Effector memory CD8-positive, alpha-beta T cell (primary cell): ENCODE data around the gene ZRSR2.
A peak's percentile ranks its signal among the peaks of the same experiment; 100 is the strongest.
"Not testable (repeated sequence)": the region's sequence is repeated elsewhere in the genome, so short reads cannot be mapped to it uniquely, and the experiment has no call there.

ENCODE experiments used
- ATAC-seq: fragments of 150-1000 bp; cut with Tn5 transposase; replicated peaks from 2 replicates; pipeline ENCODE4 v1.10.0; 2021; ENCODE audit warnings: mild to moderate bottlenecking, moderate library complexity
- DNase-seq, 3 experiments: peaks; one replicate each; pipeline ENCODE4 v3.0.0; 2021
- H3K27ac Mint-ChIP-seq, 2 donors: one replicate each; pipeline ENCODE4 v1.8.0; 2022; ENCODE audit warnings: mild to moderate bottlenecking in 2 of 2, mixed read lengths in 2 of 2, moderate library complexity in 2 of 2
- H3K27me3 Mint-ChIP-seq, 2 donors: one replicate each; pipeline ENCODE4 v1.8.0; 2022; ENCODE audit warnings: mixed read lengths in 2 of 2
- H3K36me3 Mint-ChIP-seq: one replicate; pipeline ENCODE4 v1.8.0; 2022; ENCODE audit warnings: mild to moderate bottlenecking, moderate library complexity, mixed read lengths; ENCODE audit not compliant: insufficient read depth
- H3K4me1 Mint-ChIP-seq, 2 donors: one replicate each; pipeline ENCODE4 v1.8.0; 2022; ENCODE audit warnings: low read depth in 2 of 2, mixed read lengths in 2 of 2
- H3K4me3 Mint-ChIP-seq, 2 donors: one replicate each; pipeline ENCODE4 v1.8.0; 2022; ENCODE audit warnings: mild to moderate bottlenecking in 2 of 2, mixed read lengths in 2 of 2, moderate library complexity in 2 of 2
- H3K9me3 Mint-ChIP-seq, 2 donors: one replicate each; pipeline ENCODE4 v1.8.0; 2022; ENCODE audit warnings: mixed read lengths in 2 of 2
- total RNA-seq, 9 experiments: gene quantifications; one replicate each; lab custom pipeline; 2026; lab: John Stamatoyannopoulos, UW

ZRSR2 gene, protein sequence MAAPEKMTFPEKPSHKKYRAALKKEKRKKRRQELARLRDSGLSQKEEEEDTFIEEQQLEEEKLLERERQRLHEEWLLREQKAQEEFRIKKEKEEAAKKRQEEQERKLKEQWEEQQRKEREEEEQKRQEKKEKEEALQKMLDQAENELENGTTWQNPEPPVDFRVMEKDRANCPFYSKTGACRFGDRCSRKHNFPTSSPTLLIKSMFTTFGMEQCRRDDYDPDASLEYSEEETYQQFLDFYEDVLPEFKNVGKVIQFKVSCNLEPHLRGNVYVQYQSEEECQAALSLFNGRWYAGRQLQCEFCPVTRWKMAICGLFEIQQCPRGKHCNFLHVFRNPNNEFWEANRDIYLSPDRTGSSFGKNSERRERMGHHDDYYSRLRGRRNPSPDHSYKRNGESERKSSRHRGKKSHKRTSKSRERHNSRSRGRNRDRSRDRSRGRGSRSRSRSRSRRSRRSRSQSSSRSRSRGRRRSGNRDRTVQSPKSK
- total RNA-seq, result 15.5 to 52.4 (median 28.5) reads per million in 9 experiments

DNA sequence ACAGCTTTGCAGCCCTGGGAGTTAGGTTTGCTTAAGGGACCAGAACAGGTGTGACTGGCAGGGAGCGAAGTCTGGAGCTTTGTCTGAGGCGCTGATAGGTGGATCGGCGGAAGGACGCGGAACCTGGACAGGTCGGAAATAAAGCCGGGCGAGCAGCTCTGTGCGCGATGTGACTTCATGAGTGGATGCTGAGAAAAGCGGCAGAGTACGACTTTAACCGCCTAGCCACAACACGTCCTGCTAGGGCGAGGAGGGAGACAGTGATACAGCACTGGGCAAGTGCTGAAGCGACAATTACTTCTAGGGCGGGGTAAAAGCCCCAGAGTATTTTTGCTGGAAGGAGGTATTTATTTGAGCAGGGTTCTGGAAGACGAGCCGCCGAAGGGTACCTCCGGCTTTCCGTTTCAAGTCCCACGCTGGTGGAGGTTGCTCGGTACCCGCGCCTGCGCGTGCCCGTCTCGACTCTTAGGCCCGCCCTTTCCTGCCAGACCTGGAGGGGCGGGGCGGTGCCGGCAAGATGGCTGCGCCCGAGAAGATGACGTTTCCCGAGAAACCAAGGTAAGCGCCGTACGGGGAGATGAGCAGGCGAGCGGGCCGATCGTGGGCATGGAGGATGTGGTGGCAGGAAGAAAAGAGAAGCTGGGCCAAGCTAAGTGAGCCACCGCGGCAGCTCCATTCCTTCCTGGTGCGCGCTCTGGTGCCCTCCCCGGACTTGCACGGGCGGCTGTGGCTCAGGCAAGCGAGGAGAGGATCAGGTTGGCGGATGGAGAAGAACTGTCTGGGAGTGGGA, at the start of gene ZRSR2:
Gene ZRSR2 (plus strand): TSS at position 506 of the 790 bp plus-strand sequence. CDS start 12 bp downstream, at position 518.
- Mint-ChIP-seq H3K36me3 (peaks cover 10% of the 10 kb centered on the region), H3K27me3 (no peaks in the 10 kb centered on the region), H3K4me3 (no peak within 1 kb of the TSS), H3K9me3 (no peaks in the 10 kb centered on the region), H3K4me1 (peaks cover 4 to 12% of the 10 kb centered on the region in 2 donors), H3K27ac (no peak within 1 kb of the TSS)
- ATAC-seq (peak; percentile 85), DNase-seq (peak; percentile 79 to 81 (median 81))

DNA sequence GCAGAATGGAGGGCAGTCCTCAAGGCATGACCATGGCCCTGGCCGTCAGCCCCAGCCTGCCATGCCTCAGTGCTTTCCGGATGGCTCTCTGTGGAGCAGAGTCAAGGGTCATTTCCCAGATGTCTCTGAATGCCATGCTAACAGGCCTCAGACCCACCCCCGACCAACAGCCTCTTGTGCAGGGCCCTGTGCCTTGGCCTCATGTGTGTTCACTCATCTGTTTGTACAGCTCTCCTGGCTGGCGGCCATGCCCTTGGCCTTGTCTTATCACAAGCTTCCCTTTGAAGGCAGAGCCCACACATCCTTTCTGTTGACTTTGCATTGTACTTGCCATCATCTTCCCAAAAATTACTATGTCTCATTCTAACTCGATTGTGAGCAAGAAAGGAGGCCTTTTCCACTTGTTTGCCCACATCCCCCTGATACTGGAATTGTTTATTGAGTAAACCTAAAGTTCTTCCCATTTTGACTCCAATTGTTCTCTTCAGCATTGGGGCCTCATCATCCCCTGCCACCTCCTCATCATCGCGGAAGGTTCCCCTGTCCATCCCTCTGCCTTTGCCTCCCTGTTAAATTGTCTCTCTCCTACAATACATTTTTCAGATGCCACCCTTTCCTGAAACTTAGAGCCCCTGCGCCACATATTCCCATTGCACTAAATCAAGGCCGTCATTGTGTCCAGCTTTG, 46.0 kb upstream of the ZRSR2 start:
- Mint-ChIP-seq H3K4me1 (peaks cover 51 to 64% of the 10 kb centered on the region in 2 donors), H3K27ac (peak overlapping the region; percentile 56 to 79), H3K9me3 (no peaks in the 10 kb centered on the region), H3K27me3 (no peaks in the 10 kb centered on the region), H3K4me3 (peak overlapping the region in 1 of 2 donors; percentile 58), H3K36me3 (peaks cover 45% of the 10 kb centered on the region)
- ATAC-seq, result no peak
- no peak for DNase-seq

DNA sequence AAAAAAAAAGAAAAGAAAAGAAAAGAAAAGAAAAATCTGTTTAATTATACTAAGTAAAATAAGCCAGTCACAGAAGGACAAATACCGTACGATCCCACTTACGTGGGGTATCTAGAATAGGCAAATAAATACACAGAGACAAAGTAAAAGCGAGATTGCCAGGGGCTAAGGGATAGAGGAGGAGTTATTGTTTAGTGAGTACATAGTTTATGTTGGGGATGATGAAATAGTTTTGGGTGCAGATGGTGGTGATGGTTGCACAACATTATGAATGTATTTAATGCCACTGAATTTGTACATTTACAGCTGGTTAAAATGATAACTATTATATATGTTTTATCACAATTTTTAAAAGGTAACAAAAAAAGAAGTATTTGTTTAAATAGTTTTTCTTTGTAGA, 45.1 kb upstream of the ZRSR2 start:
- ATAC-seq (no peak), DNase-seq (no peak)
- Mint-ChIP-seq H3K4me1 (peaks cover 53 to 65% of the 10 kb centered on the region in 2 donors), H3K27me3 (no peaks in the 10 kb centered on the region), H3K4me3 (no peak overlapping the region), H3K9me3 (no peaks in the 10 kb centered on the region), H3K36me3 (peaks cover 47% of the 10 kb centered on the region), H3K27ac (peak overlapping the region in 1 of 2 donors; percentile 56)

DNA sequence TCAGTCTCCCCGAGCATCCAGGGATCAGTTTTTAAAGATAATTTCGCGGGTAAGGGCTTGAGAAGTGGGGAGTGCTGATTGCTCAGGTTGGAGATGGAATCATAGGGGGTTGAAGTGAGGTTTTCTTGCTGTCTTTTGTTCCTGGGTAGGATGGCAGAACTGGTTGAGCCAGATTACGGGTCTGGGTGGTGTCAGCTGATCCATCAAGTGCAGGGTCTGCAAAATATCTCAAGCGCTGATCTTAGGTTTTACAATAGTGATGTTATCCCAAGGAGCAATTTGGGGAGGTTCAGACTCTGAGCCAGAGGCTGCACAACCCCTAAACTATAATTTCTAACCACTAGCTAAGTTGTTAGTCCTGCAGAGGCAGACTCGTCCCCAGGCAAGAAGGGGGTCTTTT, 43.6 kb upstream of the ZRSR2 start:
- H3K27me3 Mint-ChIP-seq, H3K4me3 Mint-ChIP-seq, H3K9me3 Mint-ChIP-seq, ATAC-seq, DNase-seq: not testable (repeated sequence)
- H3K36me3 Mint-ChIP-seq, result peaks cover 51% of the 10 kb centered on the region
- H3K27ac Mint-ChIP-seq, result peak overlapping the region; percentile 82 to 87
- peaks cover 58 to 67% of the 10 kb centered on the region in 2 donors for H3K4me1 Mint-ChIP-seq

DNA sequence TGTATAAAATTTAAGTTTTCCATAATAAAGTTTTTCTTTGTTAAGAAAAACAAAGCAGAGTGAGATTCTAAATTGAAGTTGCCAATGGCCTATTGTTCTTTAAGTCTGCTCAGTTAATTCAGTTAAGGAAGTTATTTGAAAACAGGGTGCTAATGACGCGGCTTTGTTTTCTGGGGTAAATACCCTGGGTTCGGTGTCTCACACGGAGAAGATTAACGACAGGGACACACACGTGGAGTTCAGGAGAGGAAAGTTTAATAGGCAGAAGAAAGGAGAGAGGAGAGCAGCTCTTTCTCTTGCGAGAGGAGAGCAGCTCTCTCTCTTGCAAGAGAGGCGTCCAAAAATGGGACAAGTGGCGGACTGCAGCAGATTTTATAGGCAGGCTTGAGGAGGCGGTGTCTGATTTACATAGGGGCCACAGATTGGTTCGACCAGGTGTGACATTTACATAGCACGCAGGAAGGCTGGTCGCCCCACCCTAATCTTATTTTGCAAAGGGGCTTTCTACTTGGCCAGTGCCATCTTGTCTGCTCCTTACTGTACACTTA, 42.6 kb upstream of the ZRSR2 start:
- no peaks in the 10 kb centered on the region for H3K27me3 Mint-ChIP-seq

DNA sequence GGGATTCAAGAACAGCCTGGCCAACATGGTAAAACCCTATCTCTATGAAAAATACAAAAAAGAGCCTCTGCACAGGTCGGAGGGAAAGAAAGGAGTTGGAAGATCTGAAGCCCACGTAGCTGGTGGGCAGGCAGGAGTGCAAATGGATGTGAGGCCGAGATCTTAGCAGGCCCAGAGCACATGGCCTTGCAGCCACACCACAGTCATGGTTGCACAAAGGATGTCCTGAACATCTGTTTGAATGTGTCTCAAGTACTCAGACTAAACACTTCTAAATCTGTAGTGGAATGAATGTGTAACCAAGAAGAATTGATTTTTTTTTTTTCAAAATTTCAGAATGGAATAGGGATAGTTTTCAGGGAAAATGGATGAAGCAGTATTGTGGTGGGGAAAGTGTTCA, 41.4 kb upstream of the ZRSR2 start:
- H3K9me3 Mint-ChIP-seq, result no peaks in the 10 kb centered on the region
- peak overlapping the region; percentile 96 to 98 for H3K27ac Mint-ChIP-seq
- ATAC-seq (no peak), DNase-seq (no peak)
- peaks cover 32% of the 10 kb centered on the region for H3K36me3 Mint-ChIP-seq
- H3K4me1 Mint-ChIP-seq, result peaks cover 46 to 58% of the 10 kb centered on the region in 2 donors
- H3K27me3 Mint-ChIP-seq, result no peaks in the 10 kb centered on the region
- peak overlapping the region; percentile 74 to 77 for H3K4me3 Mint-ChIP-seq

More for the DNA sequence above, 42.6 kb upstream of the ZRSR2 start:
- ATAC-seq (no peak), DNase-seq (no peak)
- Mint-ChIP-seq H3K36me3 (peaks cover 41% of the 10 kb centered on the region), H3K4me1 (peaks cover 54 to 60% of the 10 kb centered on the region in 2 donors), H3K4me3 (peak overlapping the region in 1 of 2 donors; percentile 43), H3K27ac (peak overlapping the region in 1 of 2 donors; percentile 87), H3K9me3 (no peaks in the 10 kb centered on the region)

DNA sequence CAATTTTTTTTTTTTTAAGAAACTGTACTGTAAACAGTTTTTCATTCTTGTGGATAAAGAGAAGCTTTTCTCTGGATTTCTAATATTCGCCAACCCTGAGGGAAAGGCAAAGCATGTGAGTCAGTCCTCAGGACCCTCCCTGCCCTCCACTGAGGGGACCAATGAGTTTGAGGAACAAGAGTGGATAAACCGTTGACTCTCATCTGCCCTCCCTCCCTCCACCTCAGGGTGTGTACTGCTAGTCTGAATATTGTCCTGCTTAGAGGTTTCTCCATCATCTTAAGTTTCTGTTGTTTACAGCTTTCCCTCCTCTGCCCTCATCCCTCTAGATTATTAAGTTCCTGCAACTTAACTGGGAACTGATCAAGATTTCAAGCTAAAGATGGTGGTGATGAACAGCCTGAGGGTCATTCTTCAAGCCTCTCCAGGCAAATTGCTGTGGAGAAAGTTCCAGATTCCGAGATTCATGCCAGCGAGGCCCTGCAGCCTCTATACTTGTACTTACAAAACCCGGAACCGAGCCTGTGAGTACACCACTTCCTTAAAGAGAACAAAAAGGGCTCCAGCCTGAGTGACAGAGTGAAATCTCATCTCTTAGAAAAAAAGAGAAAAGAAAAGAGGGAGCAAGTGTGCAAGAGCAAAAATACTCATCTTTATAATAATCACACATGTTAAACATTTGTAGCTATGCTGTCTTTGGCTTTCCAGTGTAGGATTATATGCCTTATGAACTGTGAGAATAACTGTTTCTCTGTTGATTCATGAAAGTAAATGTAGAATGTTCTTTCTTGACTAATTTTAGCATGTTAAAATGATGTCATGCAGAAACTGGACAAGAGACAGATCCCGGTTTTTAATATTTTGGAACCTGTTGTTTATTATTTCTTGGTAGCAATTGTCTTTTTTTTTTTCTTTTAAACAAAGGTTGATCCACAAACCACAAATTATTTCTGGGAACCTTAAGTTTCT, 40.4 kb upstream of the ZRSR2 start:
- Mint-ChIP-seq H3K27me3 (no peaks in the 10 kb centered on the region), H3K4me3 (peak overlapping the region; percentile 74 to 77), H3K9me3 (no peaks in the 10 kb centered on the region), H3K27ac (peak overlapping the region; percentile 96 to 98), H3K4me1 (peaks cover 45 to 56% of the 10 kb centered on the region in 2 donors), H3K36me3 (peaks cover 25% of the 10 kb centered on the region)
- peak in 1 of 3 experiments; percentile 14 for DNase-seq
- ATAC-seq, result peak; percentile 28

DNA sequence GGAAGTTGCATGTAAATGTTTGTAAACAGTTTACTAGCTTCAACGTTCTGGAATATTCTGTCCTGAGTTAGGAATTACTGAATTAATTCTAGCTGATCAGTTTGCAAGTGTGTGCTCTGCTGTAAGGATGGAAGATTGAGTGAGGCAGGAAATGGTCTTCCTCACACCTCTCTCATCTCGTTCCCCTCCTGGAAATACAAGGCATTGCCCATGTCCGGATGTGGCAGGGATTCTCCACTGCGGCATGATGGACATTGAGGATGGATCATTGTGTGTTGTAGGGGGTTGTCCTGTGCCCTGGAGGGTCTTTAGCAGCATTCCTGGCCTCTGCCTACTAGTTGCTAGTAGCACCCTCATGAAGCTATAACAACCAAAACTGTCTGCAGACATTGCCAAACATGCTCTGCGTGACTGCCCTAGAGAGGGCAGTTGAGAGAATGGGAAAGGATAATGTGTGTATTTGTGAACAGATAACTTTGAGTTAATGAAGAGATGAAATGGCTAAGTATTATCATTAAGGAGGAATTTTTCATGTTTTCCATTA, 39.6 kb upstream of the ZRSR2 start:
- ATAC-seq (peak; percentile 25), DNase-seq (peak in 1 of 3 experiments; percentile 21)
- no peaks in the 10 kb centered on the region for H3K9me3 Mint-ChIP-seq
- H3K4me1 Mint-ChIP-seq, result peaks cover 43 to 56% of the 10 kb centered on the region in 2 donors
- no peaks in the 10 kb centered on the region for H3K27me3 Mint-ChIP-seq
- H3K4me3 Mint-ChIP-seq, result peak overlapping the region; percentile 74 to 77
- H3K27ac Mint-ChIP-seq, result peak overlapping the region; percentile 96 to 98
- peaks cover 25% of the 10 kb centered on the region for H3K36me3 Mint-ChIP-seq

DNA sequence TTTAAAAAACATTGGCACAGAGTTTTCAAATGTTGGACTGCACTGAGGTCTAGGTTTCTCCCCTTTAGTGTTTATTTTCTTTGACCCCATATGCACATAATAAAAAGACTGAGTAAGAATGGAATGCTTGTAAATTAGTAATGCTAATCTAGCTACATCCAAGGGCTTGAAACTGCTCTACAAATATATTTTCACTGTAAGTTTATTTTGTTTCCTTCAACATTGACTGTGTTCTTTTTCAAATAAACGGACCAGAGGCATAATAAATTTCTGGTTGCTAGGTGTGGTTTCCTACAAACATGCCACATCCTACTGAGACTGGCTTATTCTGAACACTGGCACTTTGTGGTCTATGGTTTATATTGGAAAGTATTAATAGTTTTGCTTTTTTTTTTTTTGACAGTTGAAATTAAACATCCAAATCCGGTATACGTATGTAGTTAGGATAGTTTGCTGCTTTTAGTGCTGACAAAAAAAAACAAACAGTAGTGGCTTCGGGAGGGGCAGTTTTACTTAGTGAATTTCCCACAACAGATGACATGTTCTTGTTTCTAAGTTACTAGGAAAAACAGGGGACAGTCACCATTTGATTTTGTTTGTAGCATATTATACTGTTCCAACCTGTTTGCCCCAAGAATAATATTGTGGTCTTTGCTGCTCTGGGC, 39.0 kb upstream of the ZRSR2 start:
- peaks cover 20% of the 10 kb centered on the region for H3K36me3 Mint-ChIP-seq
- H3K4me1 Mint-ChIP-seq, result peaks cover 48 to 61% of the 10 kb centered on the region in 2 donors
- H3K27ac Mint-ChIP-seq, result peak overlapping the region; percentile 96 to 98
- H3K9me3 Mint-ChIP-seq, result no peaks in the 10 kb centered on the region
- peak overlapping the region; percentile 74 to 77 for H3K4me3 Mint-ChIP-seq
- H3K27me3 Mint-ChIP-seq, result no peaks in the 10 kb centered on the region
- DNase-seq, result peak; percentile 8 to 23 (median 18)
- peak; percentile 83 for ATAC-seq

DNA sequence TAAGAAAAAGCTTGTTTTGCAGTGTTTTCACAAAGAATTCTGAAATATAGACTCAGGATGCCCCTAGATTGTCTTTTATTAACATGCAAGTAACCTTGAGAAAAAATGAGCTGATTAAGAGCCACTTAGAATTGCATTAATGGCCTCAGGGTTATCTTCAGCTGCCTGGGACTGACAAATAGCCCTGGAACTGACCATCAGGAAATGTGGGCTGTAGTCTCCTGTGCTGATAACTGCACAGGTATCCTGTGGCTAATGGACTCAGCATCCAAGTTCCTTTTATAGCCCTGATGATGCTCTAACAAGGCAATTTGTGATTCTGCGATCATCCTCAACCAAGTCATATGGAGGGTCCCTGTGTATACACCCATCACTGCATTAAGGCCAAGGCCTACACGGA, 35.2 kb upstream of the ZRSR2 start:
- no peak overlapping the region for H3K4me3 Mint-ChIP-seq
- DNase-seq (no peak), ATAC-seq (no peak)
- H3K4me1 Mint-ChIP-seq, result peaks cover 43 to 54% of the 10 kb centered on the region in 2 donors
- no peaks in the 10 kb centered on the region for H3K27me3 Mint-ChIP-seq
- H3K9me3 Mint-ChIP-seq, result no peaks in the 10 kb centered on the region
- H3K27ac Mint-ChIP-seq, result peak overlapping the region in 1 of 2 donors; percentile 98
- peaks cover 32% of the 10 kb centered on the region for H3K36me3 Mint-ChIP-seq

DNA sequence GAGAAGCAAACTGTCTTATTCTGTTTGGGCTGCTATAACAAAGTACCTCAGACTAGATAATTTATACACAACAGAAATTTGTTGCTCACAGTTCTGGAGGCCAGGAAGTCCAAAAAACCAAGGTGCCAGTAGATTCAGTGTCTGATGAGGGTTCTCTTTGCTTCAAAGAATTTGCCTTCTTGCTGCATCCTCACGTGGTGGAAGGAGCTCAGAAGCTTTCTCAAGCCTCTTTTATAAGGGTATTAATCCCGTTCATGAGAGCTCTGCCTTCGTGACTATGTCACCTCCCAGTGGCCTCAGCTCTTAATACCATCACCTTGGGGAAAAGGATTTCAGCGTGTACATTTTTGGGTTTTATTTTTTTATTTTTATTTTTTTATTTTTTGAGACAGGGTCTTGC, 32.1 kb upstream of the ZRSR2 start:
- DNase-seq (peak in 2 of 3 experiments; percentile 28 to 29), ATAC-seq (peak; percentile 91)
- peak overlapping the region; percentile 36 to 70 for H3K4me3 Mint-ChIP-seq
- H3K27ac Mint-ChIP-seq, result peak overlapping the region; percentile 77 to 96
- H3K4me1 Mint-ChIP-seq, result peaks cover 29 to 45% of the 10 kb centered on the region in 2 donors
- no peaks in the 10 kb centered on the region for H3K9me3 Mint-ChIP-seq
- no peaks in the 10 kb centered on the region for H3K27me3 Mint-ChIP-seq
- H3K36me3 Mint-ChIP-seq, result peaks cover 20% of the 10 kb centered on the region
